NCI-H1048 (cell line): ENCODE measurements around the gene NUDT1.

Experiments used
- DNase-seq: peaks from one replicate; lab custom pipeline; 2025; lab: John Stamatoyannopoulos, UW

The NUDT1 gene

GRCh38 chr7:2224491-2224928 is 17.5 kb upstream of the NUDT1 start:
- no peak for DNase-seq

DNA sequence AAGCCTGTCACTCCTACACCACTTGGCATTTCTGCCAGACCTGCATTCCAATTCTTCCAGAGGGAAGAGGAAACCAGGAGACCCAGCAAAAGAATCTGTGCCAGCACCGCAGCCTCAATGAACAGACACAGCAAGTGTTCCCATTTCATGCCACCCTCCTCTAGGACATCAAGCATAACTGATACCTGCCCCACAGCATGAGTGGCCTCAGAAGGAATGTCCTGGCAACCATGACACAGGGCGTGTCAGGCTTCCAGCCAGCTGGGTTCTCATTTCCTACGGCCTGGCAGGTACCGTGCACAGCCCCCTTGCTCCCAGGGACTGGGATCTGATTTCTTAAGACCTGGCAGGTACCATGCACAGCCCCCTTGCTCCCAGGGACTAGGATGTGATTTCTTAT is 17.1 kb upstream of the NUDT1 start:
- DNase-seq, result no peak

DNA sequence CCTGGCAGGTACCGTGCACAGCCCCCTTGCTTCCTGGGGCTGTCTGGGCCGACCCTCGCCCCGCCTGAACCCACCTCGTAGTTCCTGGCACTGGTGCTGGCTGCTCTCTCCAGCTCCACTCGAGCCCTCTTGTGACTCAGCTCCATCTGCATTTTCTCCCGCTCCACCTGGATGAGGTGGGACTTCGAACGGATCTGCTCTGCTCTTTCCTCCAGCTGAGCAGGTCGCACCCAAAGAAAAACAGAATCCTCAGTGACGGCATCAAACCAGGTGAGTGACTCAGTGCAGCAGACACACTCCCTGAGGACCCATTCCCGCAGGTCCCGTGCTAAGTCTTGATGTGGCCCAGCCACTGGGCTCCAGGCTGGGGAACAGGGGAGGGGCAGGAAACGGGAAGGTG is 16.7 kb upstream of the NUDT1 start:
- DNase-seq, result no peak

DNA sequence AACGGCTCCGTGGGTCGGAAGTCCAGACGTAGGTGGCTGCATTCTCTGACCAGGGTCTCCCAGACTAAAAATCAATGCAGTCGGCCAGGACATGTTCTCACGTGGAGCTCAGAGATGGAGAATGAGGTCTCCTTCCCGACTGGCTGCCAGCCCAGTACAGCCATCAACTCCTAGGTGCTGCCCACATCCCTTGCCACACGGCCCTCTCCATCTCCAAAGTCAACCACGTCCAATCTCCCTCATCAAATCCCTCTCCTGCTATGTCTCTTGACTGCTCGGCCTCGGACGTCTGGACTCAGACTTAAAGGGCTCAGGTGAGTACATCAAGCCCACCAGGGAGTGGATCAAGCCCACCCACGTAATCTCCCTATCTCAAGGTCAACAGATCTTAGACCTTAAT is 16.2 kb upstream of the NUDT1 start:
- no peak for DNase-seq

GRCh38 chr7:2227699-2228098 is 14.3 kb upstream of the NUDT1 start:
- no peak for DNase-seq

DNA sequence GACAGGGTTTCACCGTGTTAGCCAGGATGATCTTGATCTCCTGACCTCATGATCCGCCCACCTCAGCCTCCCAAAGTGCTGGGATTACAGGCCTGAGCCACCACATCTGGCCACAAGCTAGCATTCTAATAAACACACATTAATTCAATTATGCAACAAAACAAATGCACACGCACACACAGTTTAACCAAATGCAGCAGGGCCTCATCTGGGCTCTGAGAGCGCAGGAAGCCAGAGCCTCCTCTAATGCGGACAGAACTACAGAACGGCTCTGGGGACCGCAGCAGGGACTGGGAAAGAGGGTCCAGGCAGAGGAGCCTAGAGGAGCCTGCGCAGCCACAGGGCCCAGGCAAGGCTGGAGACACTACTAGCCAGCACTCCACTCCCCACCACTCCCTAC is 13.1 kb upstream of the NUDT1 start:
- DNase-seq, result no peak

GRCh38 chr7:2229467-2229866 is 12.6 kb upstream of the NUDT1 start:
- DNase-seq, result no peak

GRCh38 chr7:2230226-2230625 is 11.8 kb upstream of the NUDT1 start:
- no peak for DNase-seq

GRCh38 chr7:2230882-2231281 is 11.1 kb upstream of the NUDT1 start:
- no peak for DNase-seq

DNA sequence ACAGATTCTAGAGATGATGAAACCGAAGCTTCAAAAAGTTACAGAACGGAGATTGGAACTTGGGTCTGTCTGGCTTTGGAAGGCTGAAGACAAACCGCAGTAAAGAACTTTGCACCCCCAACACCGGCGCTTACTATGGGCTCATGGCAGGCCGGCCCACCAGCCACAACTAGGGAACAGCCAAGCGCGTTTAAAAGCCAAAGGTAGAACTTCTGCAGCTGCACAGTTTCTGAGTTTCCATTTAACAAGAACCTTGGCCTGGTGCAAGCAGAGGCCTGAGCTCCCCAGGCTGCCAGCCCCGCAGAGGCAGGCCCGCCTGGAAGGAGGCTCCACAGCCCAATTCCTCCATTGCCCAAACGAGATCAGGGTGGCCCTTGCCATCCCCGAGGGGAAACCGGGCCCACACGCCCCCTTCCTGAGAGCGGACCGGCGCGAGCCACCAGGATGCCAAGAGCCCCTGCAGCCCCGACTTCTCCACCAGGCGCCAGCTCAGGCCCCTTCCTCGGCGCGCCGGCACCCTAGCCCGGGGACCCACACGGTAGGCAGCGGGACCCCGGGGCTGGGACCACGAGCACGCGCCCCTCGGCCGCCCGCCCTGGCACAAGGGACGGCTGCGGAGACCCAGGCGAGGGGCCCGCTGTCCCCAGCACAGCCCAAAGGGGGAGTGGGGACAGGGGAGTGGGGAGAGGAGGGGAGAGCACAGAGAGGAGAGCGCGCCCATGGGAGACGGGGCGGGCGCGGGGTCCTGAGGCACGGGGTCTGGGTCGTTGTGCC is 9.8 kb upstream of the NUDT1 start:
- no peak for DNase-seq

- peak; percentile 79 for DNase-seq
Measured at GRCh38 chr7:2232766-2233520, 9.1 kb upstream of the NUDT1 start, which contains the start of gene MAD1L1. Gene MAD1L1, minus strand, starts transcription at chr7:2232945. Its CDS starts 2,812 bp downstream, at chr7:2230133.

- no peak for DNase-seq
Measured at GRCh38 chr7:2233926-2234325, 8.1 kb upstream of the NUDT1 start.

DNA sequence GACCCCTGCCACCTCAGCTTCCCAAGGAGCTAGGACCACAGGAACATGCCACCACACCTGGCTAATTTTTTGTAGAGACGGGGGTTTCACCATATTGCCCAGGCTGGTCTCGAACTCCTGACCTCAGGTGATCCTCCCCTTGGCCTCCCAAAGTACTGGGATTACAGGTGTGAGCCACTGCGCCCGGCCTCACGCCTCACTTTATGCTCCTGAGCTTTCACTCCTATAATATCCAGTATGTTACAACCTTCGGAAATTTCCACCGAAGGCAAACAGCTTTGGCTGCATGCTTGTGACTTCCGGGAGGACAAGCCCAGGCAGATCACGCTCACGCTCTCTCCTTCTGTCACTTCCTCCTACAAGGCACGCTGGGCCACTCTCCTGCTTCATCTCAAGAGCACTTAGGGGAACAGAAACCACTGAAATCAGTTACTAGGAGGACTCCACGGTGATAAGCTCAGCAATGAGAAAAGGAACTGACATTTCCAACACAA is 4.9 kb upstream of the NUDT1 start:
- no peak for DNase-seq

DNA sequence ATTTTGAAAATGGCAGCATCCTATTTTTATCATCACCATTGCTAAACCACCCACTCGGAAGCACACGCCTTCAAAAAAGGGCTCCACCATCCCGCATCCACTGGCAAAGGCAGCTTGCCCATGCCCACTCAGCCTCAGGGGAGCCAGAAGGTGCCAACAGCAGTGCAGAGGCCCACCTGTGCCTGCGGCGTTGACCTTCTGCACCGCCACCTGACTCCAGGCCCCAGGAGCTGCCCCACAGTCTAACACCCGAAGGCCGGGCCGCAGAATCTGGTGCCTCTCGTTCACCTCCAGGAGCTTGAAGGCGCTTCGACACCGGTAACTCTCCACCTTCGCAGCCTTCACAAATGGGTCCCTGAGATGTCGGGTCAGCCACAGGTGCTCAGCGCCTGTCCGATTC is 2.8 kb upstream of the NUDT1 start:
- DNase-seq, result no peak

DNA sequence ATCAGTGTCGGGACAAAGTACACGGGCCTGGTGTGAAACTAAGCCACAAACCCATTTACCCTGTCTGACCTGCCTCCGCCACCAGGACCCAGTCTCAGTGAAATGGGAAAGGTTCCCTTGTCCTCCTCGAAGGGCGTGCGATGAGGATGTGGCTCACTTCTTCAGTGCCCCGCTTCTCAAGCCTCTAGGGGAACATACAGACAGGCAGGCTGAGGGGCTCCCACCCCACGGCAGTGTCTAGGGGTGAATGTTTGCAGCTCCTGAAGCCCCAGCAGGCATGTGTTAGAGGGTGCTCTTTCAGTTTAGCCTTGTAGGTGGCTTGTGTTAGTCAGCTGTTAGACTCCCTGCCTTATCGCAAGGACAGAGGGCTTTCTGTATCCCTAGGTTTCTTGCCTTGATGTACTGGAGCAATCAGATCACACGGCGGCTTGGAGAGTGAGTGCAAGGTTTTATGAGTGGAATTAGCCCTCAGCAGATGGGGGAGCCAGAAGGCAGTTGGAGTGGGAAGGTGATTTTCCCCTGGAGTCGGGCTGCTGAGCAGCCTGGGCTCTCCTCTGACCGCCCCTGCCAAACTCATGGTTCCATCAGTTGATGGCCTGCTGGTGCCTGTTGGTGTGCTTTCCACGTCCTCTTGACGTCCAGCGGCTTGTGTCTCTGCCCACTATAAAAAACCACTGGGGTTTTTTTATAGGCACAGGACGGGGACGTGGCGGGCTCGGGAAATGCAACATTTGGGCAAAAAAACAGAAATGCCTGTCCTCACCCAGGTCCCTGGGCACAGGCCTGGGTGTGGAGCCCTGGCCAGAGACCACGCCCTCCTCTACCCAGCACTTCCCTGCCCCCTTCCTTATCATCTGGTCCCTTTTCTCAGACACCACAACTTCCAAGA is 759 bp downstream of the NUDT1 start:
- DNase-seq, result no peak

- no peak for DNase-seq
Measured at GRCh38 chr7:2243458-2243857, 1.4 kb downstream of the NUDT1 start.

GRCh38 chr7:2244404-2244995 is 2.5 kb downstream of the NUDT1 start:
- no peak for DNase-seq

DNA sequence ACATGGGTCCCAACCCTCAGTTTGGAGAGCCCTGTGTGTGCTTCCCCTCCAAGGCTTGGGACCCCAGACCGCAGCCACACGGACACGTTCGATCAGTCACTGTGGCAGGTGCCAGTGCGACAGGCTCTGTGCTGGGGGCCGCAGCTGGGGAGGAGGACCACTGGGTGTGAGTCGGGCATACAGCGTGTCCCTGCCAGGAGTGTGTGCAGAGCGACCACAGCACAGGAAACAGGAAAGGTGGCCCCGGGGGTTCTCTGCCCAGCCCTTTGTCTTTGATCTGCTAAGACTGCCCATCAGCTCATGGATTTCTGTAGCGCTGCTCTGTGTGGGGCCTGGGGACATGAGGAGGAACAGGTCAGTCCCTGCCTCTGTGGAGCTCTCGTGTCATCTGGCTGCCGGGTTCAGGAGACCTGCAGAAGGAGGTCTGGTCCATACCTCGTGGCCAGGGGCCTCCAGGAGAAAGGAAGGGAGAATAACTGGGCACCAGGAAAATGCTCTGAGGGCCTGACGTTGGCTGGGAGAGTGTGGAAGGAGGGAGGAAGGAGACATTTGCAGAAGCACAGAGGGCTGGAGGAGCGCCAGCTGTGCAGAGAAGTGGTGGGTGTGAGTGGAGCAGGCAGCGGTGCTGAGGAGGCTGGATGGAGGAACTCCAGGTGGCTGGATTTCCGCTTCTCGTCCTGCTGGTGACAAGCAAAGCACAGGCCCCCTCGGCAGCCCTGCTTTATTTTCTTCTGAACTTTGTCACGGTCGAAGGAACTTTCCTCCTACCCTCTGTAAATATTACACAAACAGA is 4.1 kb downstream of the NUDT1 start:
- DNase-seq, result no peak

- no peak for DNase-seq
Measured at GRCh38 chr7:2247141-2247995, 5.3 kb downstream of the NUDT1 start.
